WTC11 (cell line): ENCODE measurements around the gene KLHDC4. TPM values are rescaled to one million over a fixed set of nuclear protein-coding genes. Genes with fewer than 3 reads are reported as not detected.

Source experiments
- ATAC-seq: fragments of 200-7000 bp; cut with Tn5 transposase; 2 replicates; pipeline ENCODE4 v1.10.0; 2021; ENCODE audit warnings: mild to moderate bottlenecking, moderate library complexity
- CTCF ChIA-PET: fragments of 300-600 bp; sonication (Branson Sonifier 250); formaldehyde crosslinking; loops from one replicate; lab custom pipeline; 2021; ENCODE audit warnings: antibody characterized with exemption; lab: Charles Lee
- POLR2A ChIA-PET: fragments of 350-600 bp; sonication (Branson Sonifier 250); formaldehyde crosslinking; loops from one replicate; lab custom pipeline; 2021; ENCODE audit warnings: antibody characterized with exemption; lab: Charles Lee
- DNase-seq: peaks from one replicate; pipeline ENCODE4 v3.0.0; 2021; ENCODE audit warnings: low spot score
- H3K27ac Mint-ChIP-seq: 2 replicates; pipeline ENCODE4 v1.8.0; 2021; ENCODE audit warnings: mixed read lengths
- H3K27me3 Mint-ChIP-seq: 2 replicates; pipeline ENCODE4 v1.8.0; 2021; ENCODE audit warnings: low read depth, mild to moderate bottlenecking, moderate library complexity, mixed read lengths
- H3K36me3 Mint-ChIP-seq: 2 replicates; pipeline ENCODE4 v1.8.0; 2021; ENCODE audit warnings: mixed read lengths
- H3K4me1 Mint-ChIP-seq: 2 replicates; pipeline ENCODE4 v1.8.0; 2022; ENCODE audit warnings: mixed read lengths
- H3K4me3 Mint-ChIP-seq: 2 replicates; pipeline ENCODE4 v1.8.0; 2021; ENCODE audit warnings: mild to moderate bottlenecking, moderate library complexity, mixed read lengths
- H3K9me3 Mint-ChIP-seq: 2 replicates; pipeline ENCODE4 v1.8.0; 2021; ENCODE audit warnings: mixed read lengths
- ARID4B ChIP-seq: sonication (generic); formaldehyde crosslinking; IDR thresholded peaks from 2 replicates; pipeline ENCODE4 v1.8.0; 2023; ENCODE audit warnings: missing genetic modification reagents, mild to moderate bottlenecking, borderline replicate concordance
- CREM ChIP-seq: sonication (generic); formaldehyde crosslinking; IDR thresholded peaks from 2 replicates; pipeline ENCODE4 v1.8.1; 2022; ENCODE audit warnings: mild to moderate bottlenecking, missing genetic modification reagents, moderate library complexity
- E2F4 ChIP-seq: sonication (generic); formaldehyde crosslinking; IDR thresholded peaks from 2 replicates; pipeline ENCODE4 v1.8.1; 2022; ENCODE audit warnings: low read depth, mild to moderate bottlenecking, moderate library complexity, missing genetic modification reagents, borderline replicate concordance
- EMX1 ChIP-seq: fragments of 250-450 bp; sonication (Bioruptor Pico); IDR thresholded peaks from 2 replicates; pipeline ENCODE4 v1.8.0; 2021; ENCODE audit warnings: mild to moderate bottlenecking
- ERG ChIP-seq: fragments of 250-450 bp; sonication (Bioruptor Pico); IDR thresholded peaks from 2 replicates; pipeline ENCODE4 v1.8.0; 2021; ENCODE audit warnings: mild to moderate bottlenecking
- ETV6 ChIP-seq: sonication (generic); formaldehyde crosslinking; IDR thresholded peaks from 2 replicates; pipeline ENCODE4 v1.8.1; 2022; ENCODE audit warnings: mild to moderate bottlenecking, missing genetic modification reagents
- MXD4 ChIP-seq: fragments of 250-450 bp; sonication (Bioruptor Pico); IDR thresholded peaks from 2 replicates; pipeline ENCODE4 v1.8.0; 2021; ENCODE audit warnings: mild to moderate bottlenecking, moderate library complexity, borderline replicate concordance
- MYBL2 ChIP-seq: sonication (generic); formaldehyde crosslinking; IDR thresholded peaks from 2 replicates; pipeline ENCODE4 v1.8.1; 2023; ENCODE audit warnings: mild to moderate bottlenecking, moderate library complexity, missing genetic modification reagents
- STAT6 ChIP-seq: sonication (generic); formaldehyde crosslinking; conservative IDR thresholded peaks from 2 replicates; pipeline ENCODE4 v1.8.1; 2023; ENCODE audit warnings: mild to moderate bottlenecking, low read depth, missing genetic modification reagents, moderate library complexity
- TCF7 ChIP-seq: sonication (generic); formaldehyde crosslinking; IDR thresholded peaks from 2 replicates; pipeline ENCODE4 v1.8.0; 2022; ENCODE audit warnings: mild to moderate bottlenecking, low read depth, missing genetic modification reagents, moderate library complexity
- USF1 ChIP-seq: sonication (generic); formaldehyde crosslinking; IDR thresholded peaks from 2 replicates; pipeline ENCODE4 v1.8.0; 2022; ENCODE audit warnings: mild to moderate bottlenecking, missing genetic modification reagents
- ZNF281 ChIP-seq: sonication (generic); formaldehyde crosslinking; IDR thresholded peaks from 2 replicates; pipeline ENCODE4 v1.8.0; 2023; ENCODE audit warnings: mild to moderate bottlenecking, missing genetic modification reagents
- ZNF671 ChIP-seq: fragments of 250-450 bp; sonication (Bioruptor Pico); IDR thresholded peaks from 2 replicates; pipeline ENCODE4 v1.8.0; 2021; ENCODE audit warnings: mild to moderate bottlenecking
- total RNA-seq: library from RNA; stranded (reverse); gene quantifications from 3 replicates; pipeline ENCODE4 v1.2.3, GENCODE V29; 2021

KLHDC4 gene
- total RNA-seq, 1 experiment from 2014 or later, result 63.6 TPM

GRCh38 chr16:87706278-87707000, 59.3 kb downstream of the KLHDC4 start:
- ChIA-PET POLR2A (interaction anchor here (0.6 kb wide), 1 partner anchor 290 kb away, joined by 4 read pairs; no protein-coding TSS in a partner anchor), CTCF (interaction anchor here (0.7 to 1.3 kb wide), 4 partner anchors 70 to 165 kb away, joined by 3 to 5 read pairs (median 4); no protein-coding TSS in a partner anchor)
- TF ChIP-seq E2F4, result no peak
- TF ChIP-seq MYBL2, result no peak
- TF ChIP-seq ERG (CRISPR knock-in tag), result no peak
- no peak for TF ChIP-seq EMX1
- TF ChIP-seq ZNF671 (CRISPR knock-in tag), result no peak
- no peak for TF ChIP-seq MXD4 (CRISPR knock-in tag)
- no peak for TF ChIP-seq ARID4B
- TF ChIP-seq ETV6 (CRISPR knock-in tag), result no peak
- no peak for TF ChIP-seq STAT6
- TF ChIP-seq ZNF281, result no peak
- no peak for TF ChIP-seq CREM (CRISPR knock-in tag)
- TF ChIP-seq TCF7, result no peak
- TF ChIP-seq USF1 (CRISPR knock-in tag), result no peak
- no peak overlapping the region for H3K4me3 Mint-ChIP-seq
- ATAC-seq, result no peak; the same call in 1 of the 2 replicates
- no peaks in the 10 kb centered on the region for H3K9me3 Mint-ChIP-seq
- peaks cover 8% of the 10 kb centered on the region for H3K4me1 Mint-ChIP-seq
- peaks cover 18% of the 10 kb centered on the region for H3K36me3 Mint-ChIP-seq
- H3K27me3 Mint-ChIP-seq, result no peaks in the 10 kb centered on the region
- no peak overlapping the region for H3K27ac Mint-ChIP-seq
- no peak for DNase-seq
